HG02981 (cell line): ENCODE data around the gene SPTLC2.
"Not testable (repeated sequence)": the region's sequence is repeated elsewhere in the genome, so short reads cannot be mapped to it uniquely, and the experiment has no call there.

Source experiments
- ATAC-seq: cut with Tn5 transposase; IDR thresholded peaks from one replicate; pipeline ENCODE4 v1.9.1; 2021; ENCODE audit warnings: mild to moderate bottlenecking, moderate library complexity; ENCODE audit not compliant: unreplicated experiment

The SPTLC2 gene

DNA sequence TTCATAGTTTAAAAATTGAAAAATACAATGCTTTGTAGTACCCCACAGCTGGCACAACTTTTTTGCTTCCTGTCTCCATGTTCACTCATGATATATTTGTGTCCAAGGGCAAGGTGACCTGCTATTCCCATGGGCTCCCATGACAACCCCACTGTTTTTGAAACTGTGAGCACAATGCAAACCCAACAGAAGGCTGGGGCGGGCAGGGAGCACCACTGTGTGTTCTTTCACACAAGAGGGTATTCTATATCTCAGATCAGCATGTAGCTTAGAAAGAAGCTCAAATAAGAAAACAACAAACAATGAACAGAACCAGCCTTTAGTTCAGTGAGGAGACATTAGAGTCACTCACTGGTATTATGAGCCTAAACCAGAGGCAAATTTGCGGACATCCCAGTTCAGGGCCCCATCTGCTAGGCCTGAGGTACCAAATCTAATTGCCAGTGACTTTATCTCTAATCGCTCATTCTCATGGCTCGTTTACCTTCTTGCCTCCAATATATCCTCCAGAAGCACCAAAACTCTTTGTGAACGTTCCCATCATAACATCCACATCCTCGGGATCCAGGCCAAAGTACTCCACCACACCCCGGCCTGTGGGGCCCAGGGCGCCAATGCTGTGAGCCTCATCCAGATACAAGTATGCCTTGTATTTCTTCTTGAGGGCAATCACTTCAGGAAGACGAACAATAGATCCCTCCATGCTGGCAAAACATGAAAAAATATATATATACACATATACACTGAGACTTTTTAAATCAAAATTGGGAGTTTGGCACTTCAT is 61.4 kb downstream of the SPTLC2 start:
- no peak for ATAC-seq

DNA sequence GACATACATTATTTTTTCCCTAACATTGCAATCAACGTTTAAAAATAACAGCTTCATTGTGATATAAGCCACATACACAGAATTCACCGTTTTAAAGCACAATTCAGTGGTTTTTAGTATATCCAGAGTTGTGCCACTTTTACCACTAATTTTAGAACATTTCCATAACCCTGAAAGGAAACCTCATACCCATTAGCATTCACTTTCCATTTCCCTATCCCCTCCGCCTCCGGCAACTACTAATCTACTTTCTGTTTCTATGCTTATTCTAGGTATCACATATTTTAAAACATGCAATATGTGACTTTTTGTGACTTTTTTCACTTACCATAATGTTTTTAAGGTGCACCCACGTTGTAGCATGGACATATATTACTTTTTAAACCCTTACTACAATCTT is 62.2 kb downstream of the SPTLC2 start:
- ATAC-seq = no peak

DNA sequence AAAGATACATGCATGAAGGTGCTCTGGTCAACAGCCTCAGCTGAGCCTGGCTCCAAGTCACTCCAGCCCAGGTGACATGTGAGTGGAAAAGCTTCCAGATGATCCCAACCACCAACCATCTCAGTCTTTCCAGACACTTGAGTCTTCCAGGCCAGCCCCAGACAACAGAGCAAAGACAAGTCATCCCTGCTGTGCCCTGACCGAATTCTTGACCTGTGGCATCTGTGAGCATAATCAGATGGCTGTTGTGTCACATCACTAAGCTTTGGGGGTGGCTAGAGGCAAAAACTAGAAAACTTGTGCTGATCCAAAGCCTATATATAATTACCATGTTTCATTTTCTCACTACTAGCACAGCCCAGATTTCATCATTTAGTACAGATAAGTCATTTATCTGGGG is 67.0 kb downstream of the SPTLC2 start:
- ATAC-seq = no peak

DNA sequence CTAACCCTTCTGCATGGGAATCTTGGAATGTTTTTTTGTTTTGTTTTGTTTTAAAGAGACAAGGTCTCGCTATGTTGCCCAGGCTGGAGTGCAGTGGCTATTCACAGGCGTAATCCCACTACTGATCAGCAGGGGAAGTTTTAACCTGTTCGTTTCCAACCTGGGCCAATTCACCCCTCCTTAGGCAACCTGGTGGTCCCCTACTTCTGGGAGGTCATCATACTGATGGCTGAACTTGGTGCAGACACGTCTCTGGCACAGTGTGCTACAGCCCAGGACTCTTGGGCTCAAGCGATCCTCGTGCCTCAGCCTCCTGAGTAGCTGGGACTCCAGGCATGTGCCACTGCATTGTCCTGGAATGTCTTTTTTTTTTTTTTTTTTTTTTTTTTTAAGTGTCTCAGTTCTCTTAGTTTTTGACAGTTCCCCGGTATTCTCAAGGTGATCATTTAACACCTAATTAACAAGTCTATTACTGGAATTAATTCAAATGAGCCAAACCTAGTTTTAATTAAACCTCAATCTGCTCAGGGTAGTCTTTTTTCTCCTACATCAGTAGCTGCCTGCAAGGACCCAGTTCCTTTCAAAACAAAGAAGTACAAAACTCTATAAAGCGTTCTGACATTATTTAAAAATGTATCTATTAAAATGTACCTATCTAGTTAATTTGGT is 68.8 kb downstream of the SPTLC2 start:
- no peak for ATAC-seq

DNA sequence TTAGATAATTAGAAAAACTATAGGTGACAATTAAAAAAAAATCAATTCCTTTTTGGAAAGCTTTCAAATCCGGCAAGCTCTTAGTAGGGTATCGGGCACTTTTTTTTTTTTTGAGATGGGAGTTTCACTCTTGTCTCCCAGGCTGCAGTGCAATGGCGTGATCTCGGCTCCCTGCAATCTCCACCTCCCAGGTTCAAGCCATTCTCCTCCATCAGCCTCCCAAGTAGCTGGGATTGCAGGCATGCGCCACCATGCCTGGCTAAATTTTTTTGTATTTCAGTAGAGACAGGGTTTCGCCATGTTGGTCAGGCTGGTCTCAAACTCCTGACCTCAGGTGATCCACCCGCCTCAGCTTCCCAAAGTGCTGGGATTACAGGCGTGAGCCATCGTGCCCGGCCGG is 71.3 kb downstream of the SPTLC2 start:
- ATAC-seq = not testable (repeated sequence)

DNA sequence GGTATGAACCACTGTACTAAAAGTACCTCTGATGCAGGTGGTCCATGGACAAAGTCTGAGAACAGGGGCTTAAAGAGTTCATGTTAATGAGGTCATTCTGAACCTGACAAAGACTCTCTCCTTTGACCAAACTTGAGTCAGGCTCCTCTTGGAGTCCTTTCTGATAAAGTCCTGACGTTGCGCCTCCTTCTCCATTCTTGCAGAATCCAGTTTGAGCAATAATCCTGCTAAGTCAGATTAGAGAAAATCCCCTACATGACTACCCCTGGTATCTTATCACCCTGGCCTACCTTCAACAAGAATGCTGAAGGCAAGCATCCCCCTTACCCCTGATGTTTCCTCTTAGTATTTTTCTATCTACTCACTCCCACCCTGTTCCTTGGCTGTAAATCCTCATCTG is 71.9 kb downstream of the SPTLC2 start:
- ATAC-seq = no peak

DNA sequence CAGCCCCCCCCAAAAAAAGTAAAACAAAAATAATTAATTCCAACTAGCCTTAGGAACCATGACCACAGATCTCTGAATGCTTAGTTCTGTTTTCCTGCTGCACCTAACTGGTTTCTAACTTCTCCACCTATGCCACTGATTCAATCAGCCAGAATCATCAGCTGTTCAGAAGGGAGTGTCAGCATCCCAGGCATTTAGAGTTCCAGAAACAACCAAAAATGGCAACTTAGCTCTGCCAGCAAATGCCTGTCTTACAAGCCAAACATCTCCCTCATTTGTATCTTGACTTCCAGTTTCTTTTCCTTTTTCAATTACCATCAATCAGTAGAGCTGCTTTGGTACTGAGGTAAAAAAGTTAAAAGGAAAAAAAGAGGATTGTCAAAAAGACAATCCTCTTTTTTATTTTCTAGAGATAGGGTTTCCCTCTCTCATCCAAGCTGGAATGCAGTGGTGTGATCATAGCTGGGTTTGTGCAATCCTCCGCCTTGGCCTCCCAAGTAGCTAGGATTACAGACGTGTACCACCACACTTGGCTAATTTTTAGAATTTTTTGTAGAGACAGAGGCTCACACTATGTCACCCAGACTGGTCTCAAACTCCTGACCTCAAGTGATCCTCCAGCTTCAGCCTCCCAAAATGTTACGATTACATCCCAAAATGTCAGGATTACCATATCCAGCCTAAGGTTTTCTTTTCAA is 72.7 kb downstream of the SPTLC2 start:
- ATAC-seq = no peak

DNA sequence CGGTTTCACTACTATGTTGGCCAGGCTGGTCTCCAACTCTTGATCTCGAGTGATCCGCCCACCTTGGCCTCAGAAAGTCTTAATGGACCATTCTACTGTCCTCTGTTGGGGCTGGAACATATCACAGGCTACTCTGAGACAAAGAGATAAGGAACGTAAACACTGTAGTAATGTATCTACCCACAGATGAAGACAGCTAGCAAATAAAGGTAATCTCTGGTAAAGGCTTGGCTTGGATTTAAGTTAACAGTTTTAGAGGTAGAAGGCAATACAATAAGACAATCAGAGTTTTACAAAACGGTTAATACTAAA is 73.2 kb downstream of the SPTLC2 start:
- no peak for ATAC-seq

DNA sequence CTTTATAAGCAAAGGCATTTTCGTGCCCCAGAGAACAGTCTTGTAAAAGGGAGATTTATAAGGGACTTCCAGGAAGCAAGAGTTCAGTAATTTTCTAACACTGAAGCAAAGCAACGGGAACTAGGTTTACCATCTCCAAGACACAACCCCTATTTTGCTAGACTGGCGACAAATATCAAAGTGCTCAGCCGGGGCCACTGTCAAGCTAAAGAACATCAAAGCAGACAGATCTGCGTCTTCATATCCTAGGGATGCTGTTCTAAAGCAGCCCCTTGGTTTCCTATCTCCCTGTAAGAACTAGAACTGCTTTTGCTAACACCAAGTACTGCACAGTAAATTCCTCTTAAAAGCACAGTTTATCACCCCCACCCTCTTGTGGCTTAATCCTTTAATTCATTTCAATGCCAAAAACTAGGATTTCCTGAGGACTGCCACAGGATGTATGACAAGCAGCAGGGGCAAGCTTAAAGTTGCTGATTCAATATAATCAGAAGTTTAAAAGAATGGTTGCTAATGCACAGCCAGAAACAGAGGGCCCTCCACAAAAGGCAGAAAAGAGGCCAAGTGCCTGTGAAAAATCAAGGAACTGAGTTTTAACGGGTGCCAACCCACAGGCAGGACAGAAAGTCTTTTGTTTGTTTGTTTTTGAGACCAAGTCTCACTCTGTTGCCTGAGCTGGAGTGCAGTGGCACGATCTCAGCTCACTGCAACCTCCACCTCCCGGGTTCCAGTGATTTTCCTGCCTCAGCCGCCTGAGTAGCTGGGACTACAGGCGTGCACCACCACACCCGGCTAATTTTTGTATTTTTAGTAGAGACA is 73.8 kb downstream of the SPTLC2 start:
- no peak for ATAC-seq

DNA sequence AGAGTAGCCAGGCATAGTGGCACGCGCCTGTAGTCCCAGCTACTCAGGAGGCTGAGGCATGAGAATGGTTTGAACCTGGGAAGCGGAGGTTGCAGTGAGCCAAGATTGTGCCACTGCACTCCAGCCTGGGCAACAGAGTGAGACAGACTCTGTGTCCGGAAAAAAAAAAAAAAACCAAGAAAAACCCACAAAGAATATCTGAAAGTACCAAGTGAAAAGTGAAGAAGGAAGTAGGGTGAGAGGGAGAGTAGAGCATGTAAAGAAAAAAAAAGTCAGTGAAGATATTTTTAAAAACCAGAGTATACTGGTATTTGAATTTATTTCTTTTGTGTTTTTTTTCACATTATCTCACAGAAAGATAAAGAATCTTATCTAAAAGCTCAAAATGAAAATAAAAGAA is 74.5 kb downstream of the SPTLC2 start:
- ATAC-seq = no peak

DNA sequence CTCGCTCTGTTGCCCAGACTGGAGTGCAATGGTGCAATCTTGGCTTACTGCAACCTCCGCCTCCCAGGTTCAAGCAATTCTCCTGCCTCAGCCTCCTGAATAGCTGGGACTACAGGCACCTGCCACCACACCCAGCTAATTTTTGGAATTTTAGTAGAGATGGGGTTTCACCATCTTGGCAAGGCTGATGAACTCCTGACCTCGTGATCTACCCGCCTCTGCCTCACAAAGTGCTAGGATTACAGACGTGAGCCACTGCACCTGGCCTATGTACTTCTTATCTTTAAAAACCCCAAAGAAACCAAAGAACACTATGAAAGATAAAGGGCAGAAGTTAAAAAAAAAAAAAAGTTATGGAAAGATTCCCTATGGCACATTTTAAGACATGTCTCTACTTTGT is 79.5 kb downstream of the SPTLC2 start:
- ATAC-seq = not testable (repeated sequence)

DNA sequence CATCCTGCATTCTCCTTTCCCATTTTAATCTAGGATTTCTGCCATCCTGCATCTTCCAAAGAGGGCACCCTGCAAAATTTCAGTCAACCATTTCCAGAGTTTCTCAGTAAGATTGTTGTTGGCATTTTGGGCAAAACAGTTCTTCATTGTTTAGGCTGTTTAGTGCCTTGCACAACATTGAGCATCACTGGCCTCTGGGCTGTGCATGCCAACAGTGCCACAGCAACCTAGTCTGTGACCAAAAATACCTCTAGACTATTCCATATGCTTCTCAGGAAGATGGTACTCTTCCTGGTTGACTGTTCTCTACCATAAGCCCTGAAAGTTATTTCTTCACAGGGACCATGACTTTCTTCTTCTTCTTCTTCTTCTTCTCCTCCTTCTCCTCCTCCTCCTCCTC is 85.4 kb downstream of the SPTLC2 start:
- ATAC-seq = no peak

DNA sequence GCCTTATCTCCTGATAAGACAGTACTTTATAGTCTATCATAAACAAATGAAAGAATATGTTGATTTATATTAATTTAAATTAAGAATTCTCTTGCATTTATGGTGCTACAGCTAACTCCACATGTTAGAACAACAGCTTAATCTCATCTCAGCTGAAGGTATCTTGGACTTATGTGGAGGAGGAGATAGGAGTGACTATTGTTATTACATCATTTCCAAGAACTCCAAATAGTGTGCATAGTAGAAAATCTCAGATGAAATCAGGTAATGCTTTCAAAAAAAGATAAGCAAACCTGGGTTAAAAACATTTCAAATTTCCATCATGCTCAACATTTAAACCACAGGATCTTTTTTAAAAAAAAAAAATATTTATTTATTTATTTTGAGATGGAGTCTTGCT is 86.5 kb downstream of the SPTLC2 start:
- no peak for ATAC-seq

DNA sequence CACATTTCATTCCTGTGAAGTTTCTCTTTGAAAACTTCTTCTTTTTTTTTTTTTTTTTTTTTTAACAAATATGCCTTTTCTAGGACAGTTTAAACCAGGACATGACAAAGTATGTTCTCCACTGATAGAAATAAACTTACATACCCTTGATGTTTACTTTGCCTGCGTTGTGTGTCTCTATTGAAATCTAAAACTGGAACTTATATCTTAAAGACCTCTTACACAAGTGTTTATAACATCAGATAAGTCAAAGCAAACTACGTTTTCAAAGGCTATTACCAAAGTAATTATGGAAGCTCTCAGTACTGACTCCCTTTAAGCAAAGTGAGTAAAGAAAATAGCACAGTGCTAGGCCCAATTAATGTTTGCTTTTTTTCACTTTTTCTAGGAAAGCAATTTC is 87.2 kb downstream of the SPTLC2 start:
- no peak for ATAC-seq

DNA sequence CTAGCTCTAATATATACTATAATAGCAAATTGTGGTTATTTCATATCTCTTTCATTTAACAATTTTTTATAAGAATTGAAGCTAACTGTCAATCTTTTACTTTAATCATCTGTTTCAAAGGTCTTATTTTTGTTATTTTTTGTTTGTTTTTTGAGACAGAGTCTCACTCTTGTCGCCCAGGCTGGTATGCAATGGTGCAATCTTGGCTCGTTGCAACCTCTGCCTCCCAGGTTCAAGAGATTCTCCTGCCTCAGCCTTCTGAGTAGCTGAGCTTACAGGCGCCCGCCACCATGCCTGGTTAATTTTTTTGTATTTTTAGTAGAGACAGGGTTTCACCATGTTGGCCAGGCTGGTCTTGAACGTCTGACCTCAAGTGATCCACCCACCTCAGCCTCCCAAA is 87.7 kb downstream of the SPTLC2 start:
- not testable (repeated sequence) for ATAC-seq

DNA sequence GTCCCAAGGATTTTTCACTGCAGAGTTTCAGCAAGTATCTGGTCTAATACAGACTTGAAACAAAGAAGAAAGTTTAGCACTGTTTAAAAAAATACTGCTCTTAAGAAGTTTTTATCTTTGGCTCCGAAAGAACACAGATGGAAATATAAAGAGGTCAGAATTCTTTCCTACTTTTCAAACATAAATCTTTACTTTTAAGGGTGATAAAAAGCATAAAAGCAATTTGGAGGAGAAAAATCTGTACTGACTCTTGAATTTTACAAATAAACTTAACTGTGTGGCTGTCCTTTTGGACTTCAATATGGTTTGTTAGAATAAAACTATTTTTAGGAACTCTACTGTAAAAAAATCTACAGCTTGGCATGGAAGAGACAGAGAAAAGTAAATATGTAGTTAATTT is 90.2 kb downstream of the SPTLC2 start:
- no peak for ATAC-seq

DNA sequence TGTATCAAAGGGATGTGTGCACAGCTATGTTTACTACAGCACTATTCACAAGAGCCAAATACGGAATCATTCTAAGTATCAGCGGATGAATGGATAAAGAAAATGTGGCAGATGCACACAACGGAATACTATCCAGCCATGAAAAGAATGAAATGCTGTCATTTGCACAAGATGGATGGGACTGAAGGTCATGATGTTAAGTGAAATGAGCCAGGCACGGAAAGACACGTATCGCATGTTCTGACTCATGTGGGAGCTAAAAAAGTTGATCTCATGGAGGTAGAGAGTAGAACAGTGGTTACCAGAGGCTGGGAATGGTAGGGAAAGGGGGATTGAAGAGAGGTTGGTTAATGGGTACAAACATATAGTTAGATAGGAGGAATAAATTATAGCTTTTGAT is 91.9 kb downstream of the SPTLC2 start:
- ATAC-seq = no peak

DNA sequence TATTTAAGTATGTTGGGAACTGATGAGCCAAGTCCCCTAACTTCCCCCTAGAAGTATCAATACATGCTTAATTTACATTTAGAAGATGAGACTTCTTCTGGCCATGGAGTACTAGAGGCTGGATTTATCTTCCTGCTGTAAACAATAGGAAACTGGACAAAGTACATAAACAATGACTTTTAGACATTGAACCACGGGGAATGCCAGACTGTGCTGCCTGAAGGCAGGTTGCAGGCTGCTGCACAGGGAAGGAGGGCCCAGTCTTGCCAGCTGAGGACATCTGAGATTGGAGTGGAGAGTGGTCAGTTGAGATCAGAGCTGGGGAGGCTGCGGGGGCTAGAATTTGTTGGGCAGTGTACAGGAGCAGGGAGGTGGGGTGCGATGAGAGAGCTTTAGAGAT is 93.3 kb downstream of the SPTLC2 start:
- no peak for ATAC-seq

DNA sequence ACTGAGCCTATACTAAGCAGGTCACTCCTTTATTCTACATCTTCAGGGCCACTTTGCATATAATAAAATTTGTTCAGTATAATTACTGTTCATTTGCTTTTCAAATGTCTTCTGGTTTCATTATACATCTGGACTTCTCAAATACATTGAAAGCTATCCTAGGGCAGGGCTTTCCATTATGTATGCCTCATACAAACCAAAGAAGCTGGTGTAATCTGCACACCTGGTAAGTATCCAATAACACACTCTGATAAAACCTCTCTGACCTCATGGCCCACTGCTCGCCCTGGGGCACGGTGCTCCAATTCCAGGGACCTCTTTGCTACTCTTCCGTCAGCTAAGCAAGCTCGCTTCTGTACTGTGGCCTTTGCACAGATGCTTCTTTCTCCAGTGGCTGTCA is 95.9 kb downstream of the SPTLC2 start:
- ATAC-seq = no peak

DNA sequence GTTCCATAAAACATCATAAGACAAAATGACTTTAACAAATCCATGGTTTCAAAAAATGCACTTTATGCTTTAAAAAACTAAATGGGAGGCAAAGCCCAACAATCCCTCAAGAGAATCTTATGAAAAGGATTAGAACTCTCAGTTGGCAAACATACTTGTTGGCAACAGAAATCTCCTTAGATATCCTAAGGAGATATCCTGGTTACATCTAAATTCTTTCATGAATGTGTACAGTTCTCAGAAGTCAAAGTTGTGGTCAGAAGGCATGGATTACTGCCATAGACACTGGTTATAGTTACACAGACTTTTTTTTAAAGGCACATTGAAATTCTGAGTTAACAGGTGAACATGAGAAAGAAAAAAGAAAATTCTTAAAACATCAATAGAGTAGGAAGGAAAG is 100.3 kb downstream of the SPTLC2 start:
- no peak for ATAC-seq

DNA sequence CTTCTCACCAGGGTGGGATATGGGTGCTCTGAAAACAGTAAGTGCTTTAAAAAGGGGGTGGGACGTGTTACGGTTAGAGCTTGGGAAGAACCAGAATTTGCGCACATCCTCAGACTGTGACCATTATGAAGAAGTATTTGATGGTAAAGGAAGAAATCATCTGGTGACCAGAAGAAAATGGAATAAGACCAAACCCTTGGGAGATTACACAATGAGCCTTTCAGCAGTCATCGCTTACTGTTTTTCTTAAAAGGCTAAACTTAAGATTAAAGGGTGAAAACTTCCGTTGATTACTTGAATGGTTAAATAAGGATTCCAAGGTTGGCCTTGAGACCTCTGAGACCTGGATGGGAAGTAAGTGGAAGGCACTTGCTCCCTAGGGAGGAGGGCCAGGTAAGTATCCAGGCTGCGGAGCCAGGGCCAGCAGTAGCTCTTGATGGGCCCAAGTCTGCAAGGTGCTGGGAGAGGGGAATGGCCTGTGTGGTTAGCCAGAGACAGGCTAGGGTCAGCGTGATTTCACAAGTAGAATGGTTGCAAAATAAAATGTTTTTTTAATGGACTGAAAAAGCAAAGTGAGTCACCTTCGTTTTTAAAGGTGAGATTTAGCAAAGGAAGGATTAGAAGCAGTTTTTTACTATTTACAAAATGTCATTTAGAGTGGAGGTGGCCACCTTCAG is 104.8 kb downstream of the SPTLC2 start:
- ATAC-seq = no peak
